OCI-LY7 (cell line): ENCODE data around the gene SYNDIG1L. TPM values are rescaled to one million over a fixed set of nuclear protein-coding genes. Genes with fewer than 3 reads are reported as not detected.
A peak's percentile ranks its signal among the peaks of the same experiment; 100 is the strongest.

Experiments used
- BruUV-seq: library from RNA; stranded (reverse); fragments of 400-500 nt; replicated peaks from 2 replicates; lab custom pipeline; 2021; lab: Mats Ljungman, UMichigan
- CTCF ChIA-PET: fragments of 300-600 bp; sonication (Branson Sonifier 250); formaldehyde crosslinking; loops from one replicate; lab custom pipeline; 2022; ENCODE audit warnings: antibody characterized with exemption; ENCODE audit not compliant: unreplicated experiment; lab: Charles Lee
- POLR2A ChIA-PET: fragments of 300-600 bp; sonication (Branson Sonifier 250); formaldehyde crosslinking; loops from one replicate; lab custom pipeline; 2022; ENCODE audit warnings: antibody characterized with exemption; lab: Charles Lee
- DNase-seq: peaks from one replicate; pipeline ENCODE4 v3.0.0-alpha.2; 2015; ENCODE audit warnings: low spot score
- H2AFZ ChIP-seq: fragments of 200-600 bp; sonication (generic), shearing (Covaris generic); 2 replicates; pipeline ENCODE4 v1.6.1; 2014; ENCODE audit warnings: mild to moderate bottlenecking, antibody characterized with exemption, low read length, moderate library complexity
- H3K27ac ChIP-seq: fragments of 200-600 bp; sonication (generic); 2 replicates; pipeline ENCODE4 v1.5.1; 2014; ENCODE audit warnings: mixed run types, low read depth, mild to moderate bottlenecking, moderate library complexity, low read length, inconsistent platforms; ENCODE audit not compliant: poor library complexity, severe bottlenecking
- H3K36me3 ChIP-seq: fragments of 200-600 bp; sonication (generic); 2 replicates; pipeline ENCODE4 v1.6.1; 2014; ENCODE audit warnings: mild to moderate bottlenecking, antibody characterized with exemption, low read length, moderate library complexity, mixed read lengths; ENCODE audit not compliant: insufficient read depth
- H3K4me1 ChIP-seq: fragments of 200-600 bp; sonication (generic); 2 replicates; pipeline ENCODE4 v1.5.1; 2014; ENCODE audit warnings: mild to moderate bottlenecking, low read length; ENCODE audit not compliant: insufficient read depth, poor library complexity, severe bottlenecking
- H3K4me2 ChIP-seq: fragments of 200-600 bp; sonication (generic); 2 replicates; pipeline ENCODE4 v1.6.1; 2014; ENCODE audit warnings: mild to moderate bottlenecking, low read length
- H3K4me3 ChIP-seq: fragments of 200-600 bp; sonication (generic); 2 replicates; pipeline ENCODE4 v1.5.1; 2014; ENCODE audit warnings: mild to moderate bottlenecking, low read depth, low read length; ENCODE audit not compliant: poor library complexity, severe bottlenecking
- H3K79me2 ChIP-seq: fragments of 200-600 bp; sonication (generic); 2 replicates; pipeline ENCODE4 v1.6.1; 2016; ENCODE audit warnings: low read depth, mild to moderate bottlenecking, low read length, moderate library complexity, mixed read lengths; ENCODE audit not compliant: insufficient read depth
- H3K9me2 ChIP-seq: fragments of 200-600 bp; sonication (generic); 2 replicates; pipeline ENCODE4 v1.6.1; 2016; ENCODE audit warnings: mild to moderate bottlenecking, low read length, mixed read lengths; ENCODE audit not compliant: insufficient read depth
- H3K9me3 ChIP-seq: fragments of 200-600 bp; sonication (generic); 2 replicates; pipeline ENCODE4 v1.6.1; 2014; ENCODE audit warnings: mild to moderate bottlenecking, mixed run types, low read length, mixed read lengths
- H4K20me1 ChIP-seq: fragments of 200-600 bp; sonication (generic); 2 replicates; pipeline ENCODE4 v1.6.1; 2014; ENCODE audit warnings: mild to moderate bottlenecking, antibody characterized with exemption, low read length, moderate library complexity, mixed read lengths; ENCODE audit not compliant: insufficient read depth
- CTCF ChIP-seq: fragments of 200-600 bp; sonication (generic); conservative IDR thresholded peaks from 2 replicates; pipeline ENCODE4 v1.5.1; 2014; ENCODE audit warnings: mild to moderate bottlenecking, antibody characterized with exemption, low read length, moderate library complexity, mixed read lengths
- EZH2phosphoT487 ChIP-seq: fragments of 200-600 bp; sonication (generic); IDR thresholded peaks from 2 replicates; pipeline ENCODE4 v1.6.1; 2018; ENCODE audit warnings: low read depth, borderline replicate concordance, mild to moderate bottlenecking, mixed run types, antibody characterized with exemption, low read length, moderate library complexity, mixed read lengths
- intact Hi-C: fragments of 100-400 bp; cut with micrococcal nuclease; formaldehyde crosslinking; loops from one replicate; pipeline ENCODE4 v1.10.0; 2022; ENCODE audit not compliant: unreplicated experiment
- total RNA-seq, 2 experiments: library from RNA; depleted of rRNA in 1 of 2; stranded (reverse); fragments of >200 nt in 1 of 2; shearing (Covaris generic) in 1 of 2; gene quantifications; 2 replicates each; pipeline ENCODE4 v1.2.3, GENCODE V29; 2014 to 2022

SYNDIG1L gene
- total RNA-seq, 2 experiments from 2014 or later: not detected

GRCh38 chr14:74400919-74401503, 25.0 kb downstream of the SYNDIG1L start:
- H3K36me3 ChIP-seq: no peaks in the 10 kb centered on the region
- peak overlapping the region; percentile 90 for H3K27ac ChIP-seq
- no peaks in the 10 kb centered on the region for H3K9me2 ChIP-seq
- ChIA-PET CTCF (no interaction called here), POLR2A (interaction anchor here (0.6 to 1.9 kb wide), 11 partner anchors 8 to 663 kb away, joined by 3 to 7 read pairs (median 3); partner anchors contain the start of genes ACYP1, ISCA2 and NPC2)
- intact Hi-C loops: loop anchor here (2.0 kb wide), 3 partner anchors 38 to 98 kb away; partner anchors contain the start of genes ABCD4, ISCA2 and NPC2
- H2AFZ ChIP-seq: peak overlapping the region; percentile 85
- H3K79me2 ChIP-seq: no peaks in the 10 kb centered on the region
- no peak for DNase-seq
- H3K9me3 ChIP-seq: no peaks in the 10 kb centered on the region
- peak overlapping the region; percentile 84 for H3K4me2 ChIP-seq
- H4K20me1 ChIP-seq: no peaks in the 10 kb centered on the region
- peak overlapping the region; percentile 65 for H3K4me3 ChIP-seq
- TF ChIP-seq CTCF (no peak), EZH2phosphoT487 (no peak)
- no TSS peak for BruUV-seq
- peaks cover 40% of the 10 kb centered on the region for H3K4me1 ChIP-seq

GRCh38 chr14:74400031-74400685, 25.9 kb downstream of the SYNDIG1L start:
- H3K4me3 ChIP-seq: no peak overlapping the region
- peak overlapping the region; percentile 18 for H3K27ac ChIP-seq
- CTCF ChIA-PET: no interaction called here
- BruUV-seq: no TSS peak
- DNase-seq: peak; percentile 52
- peaks cover 40% of the 10 kb centered on the region for H3K4me1 ChIP-seq
- H2AFZ ChIP-seq: peak overlapping the region; percentile 57
- POLR2A ChIA-PET: interaction anchor here (1.3 to 1.9 kb wide), 2 partner anchors 41 to 93 kb away, joined by 4 to 7 read pairs; partner anchors contain the start of genes ISCA2 and NPC2
- no peaks in the 10 kb centered on the region for H3K9me3 ChIP-seq
- H3K36me3 ChIP-seq: no peaks in the 10 kb centered on the region
- H3K4me2 ChIP-seq: peak overlapping the region; percentile 84; the same call in 1 of the 2 replicates
- intact Hi-C loops: loop anchor here (2.0 kb wide), 3 partner anchors 37 to 97 kb away; partner anchors contain the start of genes ABCD4, ISCA2 and NPC2
- no peaks in the 10 kb centered on the region for H3K9me2 ChIP-seq
- H3K79me2 ChIP-seq: no peaks in the 10 kb centered on the region
- TF ChIP-seq CTCF (0 out of 2 replicates have a peak, but pooled peaks have one; percentile 42), EZH2phosphoT487 (no peak)
- H4K20me1 ChIP-seq: no peaks in the 10 kb centered on the region

DNA sequence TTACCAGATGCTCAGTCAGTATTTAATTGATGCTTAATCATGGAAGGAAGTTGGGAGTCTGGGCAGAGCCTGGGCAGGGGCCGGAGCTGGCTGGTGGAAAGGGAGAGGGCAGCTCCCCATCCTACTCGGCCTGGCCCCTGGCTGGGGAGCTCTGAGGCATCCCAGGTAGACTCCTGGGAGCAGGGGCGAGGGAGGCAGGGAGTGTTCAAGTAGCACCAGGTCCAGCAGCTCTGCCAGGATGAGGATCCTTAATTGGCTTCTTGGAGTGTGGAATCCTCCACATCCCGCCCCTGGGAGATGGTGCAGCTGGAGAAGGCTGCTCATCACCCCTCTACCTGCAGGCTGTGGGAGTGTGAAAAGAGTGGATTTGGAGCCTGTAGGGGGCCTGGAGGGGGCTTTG, 30.9 kb downstream of the SYNDIG1L start:
- POLR2A ChIA-PET: no interaction called here
- DNase-seq: no peak
- Histone ChIP-seq H3K9me2 (no peaks in the 10 kb centered on the region), H4K20me1 (no peaks in the 10 kb centered on the region), H3K27ac (no peak overlapping the region), H3K9me3 (no peaks in the 10 kb centered on the region), H3K79me2 (no peaks in the 10 kb centered on the region), H3K36me3 (no peaks in the 10 kb centered on the region), H3K4me2 (no peak overlapping the region), H3K4me3 (no peak overlapping the region), H2AFZ (no peak overlapping the region), H3K4me1 (peaks cover 3% of the 10 kb centered on the region)
- CTCF ChIA-PET: no interaction called here
- BruUV-seq: no TSS peak
- TF ChIP-seq CTCF: no peak
- TF ChIP-seq EZH2phosphoT487: no peak
- intact Hi-C loops: no loop called here
